ENCODE measurements around the gene ZBTB46. TPM values are rescaled to one million over a fixed set of nuclear protein-coding genes. Genes with fewer than 3 reads are reported as not detected.

ZBTB46 gene
- total and polyA plus RNA-seq, 10 donors, result 3.6 to 76.5 (median 32.1) TPM

DNA sequence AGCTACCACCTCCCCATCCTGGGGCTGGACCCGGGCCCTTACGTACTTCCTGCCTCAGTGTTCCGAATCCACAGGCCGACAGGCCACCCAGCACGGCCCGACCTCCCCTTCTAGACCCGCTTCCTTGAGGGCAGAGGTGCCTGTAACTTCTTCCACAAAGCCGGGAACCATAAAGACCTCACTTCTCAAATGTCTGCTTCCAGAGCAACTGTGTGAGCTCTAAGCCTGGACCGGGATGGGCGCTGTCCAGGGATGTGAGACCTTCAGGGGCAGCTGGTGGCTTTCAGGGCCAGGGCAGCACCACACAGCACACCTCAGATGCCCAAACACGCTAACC, 82.2 kb downstream of the ZBTB46 start:
- 82 to 91% (median 88%) methylated on average over 11 of the region's 11 CpGs for WGBS, 5 donors
- TF ChIP-seq, protein P1, sequence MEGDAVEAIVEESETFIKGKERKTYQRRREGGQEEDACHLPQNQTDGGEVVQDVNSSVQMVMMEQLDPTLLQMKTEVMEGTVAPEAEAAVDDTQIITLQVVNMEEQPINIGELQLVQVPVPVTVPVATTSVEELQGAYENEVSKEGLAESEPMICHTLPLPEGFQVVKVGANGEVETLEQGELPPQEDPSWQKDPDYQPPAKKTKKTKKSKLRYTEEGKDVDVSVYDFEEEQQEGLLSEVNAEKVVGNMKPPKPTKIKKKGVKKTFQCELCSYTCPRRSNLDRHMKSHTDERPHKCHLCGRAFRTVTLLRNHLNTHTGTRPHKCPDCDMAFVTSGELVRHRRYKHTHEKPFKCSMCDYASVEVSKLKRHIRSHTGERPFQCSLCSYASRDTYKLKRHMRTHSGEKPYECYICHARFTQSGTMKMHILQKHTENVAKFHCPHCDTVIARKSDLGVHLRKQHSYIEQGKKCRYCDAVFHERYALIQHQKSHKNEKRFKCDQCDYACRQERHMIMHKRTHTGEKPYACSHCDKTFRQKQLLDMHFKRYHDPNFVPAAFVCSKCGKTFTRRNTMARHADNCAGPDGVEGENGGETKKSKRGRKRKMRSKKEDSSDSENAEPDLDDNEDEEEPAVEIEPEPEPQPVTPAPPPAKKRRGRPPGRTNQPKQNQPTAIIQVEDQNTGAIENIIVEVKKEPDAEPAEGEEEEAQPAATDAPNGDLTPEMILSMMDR (IDR thresholded peaks at IDR 0.05 in 8 of 11, conservative IDR thresholded peaks at IDR 0.05 in 3 of 11), result no peak
- no peak for TF ChIP-seq POLR2A (IDR thresholded peaks at IDR 0.05)
- TF ChIP-seq POLR2AphosphoS5 (IDR thresholded peaks at IDR 0.05), result no peak
- H3K36me3 ChIP-seq, result peaks cover 0 to 73% (median 11%) of the 10 kb centered on the region in 6 donors
- DNase-seq, result no peak
- no peak overlapping the region for H3K4me3 ChIP-seq
- H3K9me3 ChIP-seq, result no peaks in the 10 kb centered on the region
- H3K27me3 ChIP-seq (replicated peaks in 1 of 7), result no peaks in the 10 kb centered on the region
- peaks cover 0 to 68% (median 31%) of the 10 kb centered on the region in 6 donors for H3K4me1 ChIP-seq
- peak overlapping the region in 5 of 8 donors; percentile 22 to 79 (median 59) for H3K27ac ChIP-seq
- intact Hi-C loops (cut with DNase I; ENCODE audit: low total_unique reads), result no loop called here

DNA sequence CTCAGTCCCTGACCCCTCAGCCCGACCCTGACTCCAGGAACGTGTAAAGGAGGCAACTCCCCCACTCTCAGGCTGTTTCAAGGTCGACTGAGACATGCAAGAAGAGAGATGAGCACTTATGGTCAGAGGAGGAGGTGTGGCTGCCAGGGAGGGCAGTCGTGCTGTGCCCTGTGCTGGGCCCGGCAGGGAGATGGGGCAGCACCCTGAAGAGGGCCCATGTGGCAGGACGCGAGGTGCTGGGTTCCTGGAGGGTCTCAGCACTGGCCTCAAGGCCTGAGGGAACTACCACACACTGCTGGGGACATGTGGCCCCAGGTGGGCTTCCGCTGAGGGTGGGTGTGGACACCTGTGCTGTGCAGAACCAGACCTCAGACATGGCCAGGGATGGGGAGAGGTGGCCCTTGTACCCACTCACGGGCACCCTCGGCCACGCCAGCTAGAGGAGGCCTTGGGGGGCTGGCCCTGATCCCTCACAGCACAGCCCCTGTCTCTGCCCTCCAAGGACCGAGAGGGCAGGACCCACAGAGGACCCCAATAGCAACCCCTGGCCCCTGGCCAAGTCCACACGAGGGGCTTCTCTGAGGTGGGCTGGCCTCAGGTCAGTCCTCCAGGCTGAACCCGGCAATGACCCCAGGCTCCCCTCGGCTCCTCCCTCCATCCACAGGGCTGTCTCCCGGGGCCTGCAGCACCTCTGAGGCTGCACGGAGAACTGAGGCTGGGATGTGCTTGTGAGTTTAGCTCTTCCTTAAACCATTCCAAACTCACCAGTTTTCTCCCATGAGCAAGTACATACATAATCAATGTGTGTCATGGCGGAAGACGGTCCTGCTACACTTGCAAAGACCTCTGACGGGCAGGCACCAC, 82.8 kb downstream of the ZBTB46 start:
- peak; percentile 59 for DNase-seq

DNA sequence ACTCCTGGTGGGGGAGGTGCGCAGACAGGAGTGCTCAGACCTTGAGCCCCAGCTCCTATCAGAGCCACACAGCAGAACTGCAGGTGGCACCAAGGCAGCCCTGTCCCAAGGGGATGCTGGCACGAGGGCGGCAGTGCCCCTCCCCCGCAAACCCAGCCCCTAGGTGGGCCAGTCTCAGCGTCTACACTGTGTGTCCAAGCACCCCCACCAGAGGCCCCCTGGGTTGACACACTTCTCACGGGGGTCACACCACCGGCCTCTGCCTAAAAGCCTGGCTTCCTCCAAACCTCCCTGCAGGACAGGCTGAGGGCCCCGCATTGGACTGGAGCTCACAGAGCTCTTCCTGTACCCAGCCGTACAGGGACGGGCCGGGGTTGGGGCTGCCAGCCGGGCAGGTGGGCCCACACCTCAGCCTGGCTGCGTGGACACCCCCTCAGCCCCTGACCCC, 83.4 kb downstream of the ZBTB46 start:
- H3K27ac ChIP-seq, result peak overlapping the region in 5 of 8 donors; percentile 21 to 78 (median 27)
- WGBS, 5 donors, result 59 to 84% (median 71%) methylated on average over 7 to 13 of the region's 13 CpGs
- DNase-seq, result no peak
- H3K27me3 ChIP-seq (replicated peaks in 1 of 7), result no peaks in the 10 kb centered on the region
- TF ChIP-seq POLR2A (IDR thresholded peaks at IDR 0.05) (no peak), POLR2AphosphoS5 (IDR thresholded peaks at IDR 0.05) (no peak)
- TF ChIP-seq, protein P1 (IDR thresholded peaks at IDR 0.05 in 8 of 11, conservative IDR thresholded peaks at IDR 0.05 in 3 of 11), result no peak
- no peak overlapping the region for H3K4me3 ChIP-seq
- H3K9me3 ChIP-seq, result no peaks in the 10 kb centered on the region
- peaks cover 0 to 70% (median 37%) of the 10 kb centered on the region in 6 donors for H3K4me1 ChIP-seq
- intact Hi-C loops (cut with DNase I; ENCODE audit: low total_unique reads), result no loop called here
- H3K36me3 ChIP-seq, result peaks cover 0 to 81% (median 22%) of the 10 kb centered on the region in 6 donors

More for the DNA sequence above, 82.8 kb downstream of the ZBTB46 start:
- WGBS, 5 donors, result 66 to 84% (median 75%) methylated on average over 11 to 20 of the region's 20 CpGs
- Histone ChIP-seq H3K4me1 (peaks cover 0 to 68% (median 33%) of the 10 kb centered on the region in 6 donors), H3K27ac (peak overlapping the region in 5 of 8 donors; percentile 21 to 78 (median 34)), H3K27me3 (replicated peaks in 1 of 7) (no peaks in the 10 kb centered on the region), H3K4me3 (no peak overlapping the region), H3K9me3 (no peaks in the 10 kb centered on the region), H3K36me3 (peaks cover 0 to 78% (median 16%) of the 10 kb centered on the region in 6 donors)
- intact Hi-C loops (cut with DNase I; ENCODE audit: low total_unique reads), result no loop called here
- TF ChIP-seq POLR2AphosphoS5 (IDR thresholded peaks at IDR 0.05), result peak in 1 of 3 donors; percentile 28
- TF ChIP-seq, protein P1 (IDR thresholded peaks at IDR 0.05 in 8 of 11, conservative IDR thresholded peaks at IDR 0.05 in 3 of 11), result no peak

DNA sequence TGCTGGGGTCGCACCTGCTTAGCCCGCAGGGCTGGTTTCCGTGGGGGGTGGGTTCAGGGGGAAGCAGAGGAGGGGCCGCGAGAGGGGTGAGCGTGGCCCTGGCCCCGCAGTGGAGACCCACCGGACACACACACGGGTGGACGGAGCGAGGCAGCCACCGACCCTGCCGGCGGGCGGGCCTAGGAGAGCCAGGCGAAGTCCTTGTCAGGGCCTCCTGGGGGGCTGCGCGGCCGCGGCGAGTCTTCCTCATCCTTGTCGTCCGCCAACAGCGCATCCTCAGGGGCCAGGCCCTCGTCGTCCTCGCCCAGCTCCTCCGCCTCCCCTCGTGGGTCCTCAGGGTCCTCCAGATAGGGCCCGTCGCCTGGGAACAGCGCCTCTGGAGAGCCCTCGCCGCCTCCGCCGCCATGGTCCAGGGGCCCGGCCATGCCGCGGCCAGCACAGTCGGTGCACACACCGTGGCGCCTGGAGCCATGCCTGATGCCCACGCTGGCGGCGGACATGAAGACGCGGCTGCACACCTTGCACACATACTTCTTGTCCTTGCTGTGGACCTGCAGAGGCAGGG, 84.2 kb downstream of the ZBTB46 start:
- H3K27me3 ChIP-seq (replicated peaks in 1 of 7), result no peaks in the 10 kb centered on the region
- peaks cover 0 to 81% (median 26%) of the 10 kb centered on the region in 6 donors for H3K36me3 ChIP-seq
- no peaks in the 10 kb centered on the region for H3K9me3 ChIP-seq
- intact Hi-C loops (cut with DNase I; ENCODE audit: low total_unique reads), result no loop called here
- no peak for TF ChIP-seq POLR2A (IDR thresholded peaks at IDR 0.05)
- TF ChIP-seq POLR2AphosphoS5 (IDR thresholded peaks at IDR 0.05), result peak in 1 of 3 donors; percentile 40
- TF ChIP-seq, protein P1 (IDR thresholded peaks at IDR 0.05 in 8 of 11, conservative IDR thresholded peaks at IDR 0.05 in 3 of 11), result no peak
- peaks cover under 1 to 70% (median 44%) of the 10 kb centered on the region in 6 donors for H3K4me1 ChIP-seq
- WGBS, 5 donors, result 92 to 94% (median 94%) methylated on average over 5 to 47 of the region's 47 CpGs
- no peak for DNase-seq
- H3K4me3 ChIP-seq, result no peak overlapping the region
- H3K27ac ChIP-seq, result no peak overlapping the region

Measured in spleen (tissue), 11 donors.